Karpas-422 (cell line): ENCODE measurements around the gene RIMS4. TPM values are rescaled to one million over a fixed set of nuclear protein-coding genes. Genes with fewer than 3 reads are reported as not detected.
"Not testable (repeated sequence)": the region's sequence is repeated elsewhere in the genome, so short reads cannot be mapped to it uniquely, and the experiment has no call there.

Source experiments
- DNase-seq: peaks from one replicate; pipeline ENCODE4 v3.0.0-alpha.2; 2015
- H2AFZ ChIP-seq: fragments of 200-600 bp; sonication (generic); 2 replicates; pipeline ENCODE4 v1.6.1; 2014; ENCODE audit warnings: antibody characterized with exemption, low read length, mixed read lengths
- H3K27ac ChIP-seq: fragments of 200-600 bp; sonication (generic); 2 replicates; pipeline ENCODE4 v1.5.1; 2014; ENCODE audit warnings: mild to moderate bottlenecking, low read length, moderate library complexity
- H3K27me3 ChIP-seq: fragments of 200-600 bp; sonication (generic); 2 replicates; pipeline ENCODE4 v1.6.1; 2014; ENCODE audit warnings: low read length, mixed read lengths
- H3K36me3 ChIP-seq: fragments of 200-600 bp; sonication (generic); 2 replicates; pipeline ENCODE4 v1.6.1; 2014; ENCODE audit warnings: low read length, mixed read lengths; ENCODE audit not compliant: insufficient read depth
- H3K4me1 ChIP-seq: fragments of 200-600 bp; sonication (generic); 2 replicates; pipeline ENCODE4 v1.6.1; 2014; ENCODE audit warnings: mild to moderate bottlenecking, low read length, mixed read lengths
- H3K4me2 ChIP-seq: fragments of 200-600 bp; sonication (generic); 2 replicates; pipeline ENCODE4 v1.6.1; 2014; ENCODE audit warnings: low read length, low read depth, mild to moderate bottlenecking; ENCODE audit not compliant: poor library complexity, severe bottlenecking
- H3K4me3 ChIP-seq: fragments of 200-600 bp; sonication (generic); 2 replicates; pipeline ENCODE4 v1.5.1; 2014; ENCODE audit warnings: mild to moderate bottlenecking, antibody characterized with exemption, low read length, mixed read lengths
- H3K79me2 ChIP-seq: fragments of 200-600 bp; sonication (generic); 2 replicates; pipeline ENCODE4 v1.6.1; 2014; ENCODE audit warnings: mild to moderate bottlenecking, low read length, mixed read lengths
- H3K9ac ChIP-seq: fragments of 200-600 bp; sonication (generic); 2 replicates; pipeline ENCODE4 v1.6.0; 2014; ENCODE audit warnings: low read length
- H3K9me2 ChIP-seq: fragments of 200-600 bp; sonication (generic), shearing (Covaris generic); replicated peaks from 2 replicates; pipeline ENCODE4 v1.6.0; 2014; ENCODE audit warnings: mild to moderate bottlenecking, low read length, moderate library complexity; ENCODE audit not compliant: insufficient read depth
- H3K9me3 ChIP-seq: fragments of 300-700, 200-600 bp; sonication (generic); 2 replicates; pipeline ENCODE4 v1.6.1; 2014; ENCODE audit warnings: low read length, mixed read lengths
- H4K20me1 ChIP-seq: fragments of 200-600 bp; sonication (generic); 2 replicates; pipeline ENCODE4 v1.6.1; 2014; ENCODE audit warnings: mild to moderate bottlenecking, antibody characterized with exemption, low read length, low read depth; ENCODE audit not compliant: insufficient read depth
- total RNA-seq: library from RNA; depleted of rRNA; stranded (reverse); fragments of >200 nt; shearing (Covaris generic); gene quantifications from 2 replicates; pipeline ENCODE4 v1.2.3, GENCODE V29; 2014; ENCODE audit warnings: low replicate concordance

Gene RIMS4
- total RNA-seq, 1 experiment from 2014 or later: not detected

GRCh38 chr20:44828640-44829039 lies 18.3 kb upstream of the RIMS4 start:
- Histone ChIP-seq H2AFZ (no peak overlapping the region), H3K4me3 (no peak overlapping the region), H3K9me2 (no peaks in the 10 kb centered on the region), H3K79me2 (no peaks in the 10 kb centered on the region), H3K27me3 (no peaks in the 10 kb centered on the region), H4K20me1 (no peaks in the 10 kb centered on the region), H3K4me2 (no peak overlapping the region), H3K36me3 (no peaks in the 10 kb centered on the region), H3K9me3 (no peaks in the 10 kb centered on the region), H3K27ac (no peak overlapping the region), H3K9ac (no peak overlapping the region), H3K4me1 (peaks cover 5% of the 10 kb centered on the region; the same call in 1 of the 2 replicates)
- no peak for DNase-seq

GRCh38 chr20:44827401-44827800 lies 17.1 kb upstream of the RIMS4 start:
- H3K27me3 ChIP-seq: no peaks in the 10 kb centered on the region
- H3K9ac ChIP-seq: no peak overlapping the region
- H3K9me2 ChIP-seq: no peaks in the 10 kb centered on the region
- no peak overlapping the region for H2AFZ ChIP-seq
- H3K9me3 ChIP-seq: no peaks in the 10 kb centered on the region
- no peaks in the 10 kb centered on the region for H3K79me2 ChIP-seq
- H3K4me1 ChIP-seq: no peaks in the 10 kb centered on the region
- H3K4me2 ChIP-seq: no peak overlapping the region
- no peaks in the 10 kb centered on the region for H4K20me1 ChIP-seq
- H3K27ac ChIP-seq: no peak overlapping the region
- no peaks in the 10 kb centered on the region for H3K36me3 ChIP-seq
- no peak for DNase-seq
- H3K4me3 ChIP-seq: no peak overlapping the region

- H3K9me2 ChIP-seq, H3K36me3 ChIP-seq, H2AFZ ChIP-seq, H3K9ac ChIP-seq, H3K79me2 ChIP-seq, H4K20me1 ChIP-seq, H3K4me1 ChIP-seq, H3K27me3 ChIP-seq, H3K27ac ChIP-seq, DNase-seq, H3K4me2 ChIP-seq, H3K4me3 ChIP-seq, H3K9me3 ChIP-seq: not testable (repeated sequence)
These were observed 11.2 kb upstream of the RIMS4 start for GRCh38 chr20:44821576-44821975.

- H3K27ac ChIP-seq: no peak overlapping the region
- no peak for DNase-seq
- no peaks in the 10 kb centered on the region for H3K4me1 ChIP-seq
- H4K20me1 ChIP-seq: 0 out of 2 replicates have a peak, but pooled peaks cover 2% of the 10 kb centered on the region
- no peaks in the 10 kb centered on the region for H3K9me3 ChIP-seq
- H3K4me3 ChIP-seq: no peak overlapping the region
- H3K79me2 ChIP-seq: no peaks in the 10 kb centered on the region
- no peaks in the 10 kb centered on the region for H3K9me2 ChIP-seq
- H3K36me3 ChIP-seq: no peaks in the 10 kb centered on the region
- no peak overlapping the region for H2AFZ ChIP-seq
- H3K4me2 ChIP-seq: no peak overlapping the region
- H3K9ac ChIP-seq: no peak overlapping the region
- H3K27me3 ChIP-seq: no peaks in the 10 kb centered on the region
These were observed 9.6 kb upstream of the RIMS4 start for GRCh38 chr20:44819936-44820335.

- DNase-seq: no peak
These were observed 7.0 kb upstream of the RIMS4 start for GRCh38 chr20:44817143-44817910.

GRCh38 chr20:44814937-44815336 lies 4.6 kb upstream of the RIMS4 start:
- H3K9me3 ChIP-seq: no peaks in the 10 kb centered on the region
- no peaks in the 10 kb centered on the region for H3K79me2 ChIP-seq
- H3K27me3 ChIP-seq: no peaks in the 10 kb centered on the region
- H3K9me2 ChIP-seq: no peaks in the 10 kb centered on the region
- H2AFZ ChIP-seq: no peak overlapping the region
- H4K20me1 ChIP-seq: 0 out of 2 replicates have a peak, but pooled peaks cover 2% of the 10 kb centered on the region
- no peak for DNase-seq
- no peaks in the 10 kb centered on the region for H3K36me3 ChIP-seq
- H3K4me2 ChIP-seq: no peak overlapping the region
- H3K4me1 ChIP-seq: no peaks in the 10 kb centered on the region
- no peak overlapping the region for H3K27ac ChIP-seq
- no peak overlapping the region for H3K9ac ChIP-seq
- H3K4me3 ChIP-seq: no peak overlapping the region

More at GRCh38 chr20:44817143-44817910, 7.0 kb upstream of the RIMS4 start:
- H3K9me3 ChIP-seq: no peaks in the 10 kb centered on the region
- no peak overlapping the region for H3K4me3 ChIP-seq
- H3K4me2 ChIP-seq: no peak overlapping the region
- no peaks in the 10 kb centered on the region for H3K9me2 ChIP-seq
- no peaks in the 10 kb centered on the region for H3K36me3 ChIP-seq
- 0 out of 2 replicates have a peak, but pooled peaks cover 2% of the 10 kb centered on the region for H4K20me1 ChIP-seq
- H2AFZ ChIP-seq: no peak overlapping the region
- no peaks in the 10 kb centered on the region for H3K79me2 ChIP-seq
- no peaks in the 10 kb centered on the region for H3K27me3 ChIP-seq
- H3K4me1 ChIP-seq: no peaks in the 10 kb centered on the region
- no peak overlapping the region for H3K9ac ChIP-seq
- H3K27ac ChIP-seq: no peak overlapping the region

- Histone ChIP-seq H3K27me3 (no peaks in the 10 kb centered on the region), H3K79me2 (no peaks in the 10 kb centered on the region), H3K4me3 (no peak overlapping the region), H3K9me2 (no peaks in the 10 kb centered on the region), H3K27ac (no peak overlapping the region), H3K9ac (no peak overlapping the region), H3K4me1 (no peaks in the 10 kb centered on the region), H3K36me3 (no peaks in the 10 kb centered on the region), H2AFZ (no peak overlapping the region), H4K20me1 (0 out of 2 replicates have a peak, but pooled peaks cover 2% of the 10 kb centered on the region), H3K9me3 (no peaks in the 10 kb centered on the region), H3K4me2 (no peak overlapping the region)
- DNase-seq: no peak
These were observed 872 bp upstream of the RIMS4 start for GRCh38 chr20:44811150-44811685.

- no peaks in the 10 kb centered on the region for H3K4me1 ChIP-seq
- no peak overlapping the region for H2AFZ ChIP-seq
- H3K4me3 ChIP-seq: no peak overlapping the region
- no peaks in the 10 kb centered on the region for H3K9me2 ChIP-seq
- no peaks in the 10 kb centered on the region for H3K36me3 ChIP-seq
- no peak overlapping the region for H3K9ac ChIP-seq
- no peak for DNase-seq
- H3K4me2 ChIP-seq: no peak overlapping the region
- H3K27me3 ChIP-seq: no peaks in the 10 kb centered on the region
- H3K9me3 ChIP-seq: no peaks in the 10 kb centered on the region
- no peak overlapping the region for H3K27ac ChIP-seq
- H4K20me1 ChIP-seq: no peaks in the 10 kb centered on the region
- H3K79me2 ChIP-seq: no peaks in the 10 kb centered on the region
These were observed 320 bp downstream of the RIMS4 start for GRCh38 chr20:44810061-44810390.
